Spinal cord (tissue), 10 donors: ENCODE results near the gene ALPL. TPM values are rescaled to one million over a fixed set of nuclear protein-coding genes. Genes with fewer than 3 reads are reported as not detected.
"Not testable (repeated sequence)": the region's sequence is repeated elsewhere in the genome, so short reads cannot be mapped to it uniquely, and the experiment has no call there.

Experiments used
- DNase-seq, 6 donors: peaks; one replicate each; pipeline versions ENCODE4 v3.0.0 to v3.0.0-alpha.2; 2013 to 2015; ENCODE audit warnings: low spot score in 6 of 6, low read depth in 4 of 6
- H3K27ac ChIP-seq: one replicate; pipeline ENCODE4 v1.5.1; 2013; ENCODE audit warnings: low read depth, low read length, control low read depth
- H3K27me3 ChIP-seq: one replicate; pipeline ENCODE4 v1.6.1; 2013; ENCODE audit warnings: low read length; ENCODE audit not compliant: control insufficient read depth, insufficient read depth
- H3K36me3 ChIP-seq: one replicate; pipeline ENCODE4 v1.6.1; 2013; ENCODE audit warnings: low read length; ENCODE audit not compliant: control insufficient read depth, insufficient read depth
- H3K4me1 ChIP-seq: one replicate; pipeline ENCODE4 v1.6.1; 2013; ENCODE audit warnings: low read length; ENCODE audit not compliant: control insufficient read depth, insufficient read depth
- H3K4me3 ChIP-seq: one replicate; pipeline ENCODE4 v1.5.1; 2013; ENCODE audit warnings: low read depth, low read length, control low read depth
- H3K9me3 ChIP-seq: one replicate; pipeline ENCODE4 v1.6.1; 2013; ENCODE audit warnings: low read length; ENCODE audit not compliant: control insufficient read depth, insufficient read depth
- WGBS: methylation state at CpG from one replicate; pipeline ENCODE4 v1.1.5; 2013; ENCODE audit warnings: missing lambda C conversion rate; ENCODE audit not compliant: insufficient coverage; 5-methylcytosine and 5-hydroxymethylcytosine counted together
- polyA plus RNA-seq, 2 donors: library from polyadenylated mRNA; unstranded; fragments of 120-200 nt; gene quantifications; one replicate each; pipeline ENCODE4 v1.2.1, GENCODE V29; 2013; ENCODE audit not compliant: insufficient read length in 2 of 2
- total RNA-seq, 2 donors: library from RNA; depleted of rRNA in 1 of 2; stranded (reverse); fragments of 120-200 nt in 1 of 2; fragments of >200 nt in 1 of 2; gene quantifications; one replicate each; pipeline versions ENCODE4 v1.2.3 to v1.2.4, GENCODE V29; 2013 to 2014
- donor health status: healthy.

ALPL gene
- total and polyA plus RNA-seq, 4 donors, result 10.5 to 35.7 (median 31.8) TPM

- Histone ChIP-seq H3K4me3 (no peak overlapping the region), H3K27me3 (no peaks in the 10 kb centered on the region), H3K36me3 (peaks cover 34% of the 10 kb centered on the region), H3K9me3 (no peaks in the 10 kb centered on the region), H3K4me1 (peaks cover 12% of the 10 kb centered on the region), H3K27ac (no peak overlapping the region)
- WGBS, result 60% methylated on average over 3 of the region's 8 CpGs
- no peak for DNase-seq
These were observed 56.1 kb downstream of the ALPL start for GRCh38 chr1:21565285-21565684.

GRCh38 chr1:21566361-21566760, 57.1 kb downstream of the ALPL start:
- H3K4me1 ChIP-seq, H3K27me3 ChIP-seq, H3K4me3 ChIP-seq, H3K9me3 ChIP-seq, DNase-seq, H3K27ac ChIP-seq: not testable (repeated sequence)
- peaks cover 31% of the 10 kb centered on the region for H3K36me3 ChIP-seq
- WGBS, result 96% methylated on average over 15 of the region's 15 CpGs

- no peak for DNase-seq
- H3K36me3 ChIP-seq, result peaks cover 31% of the 10 kb centered on the region
- H3K27me3 ChIP-seq, result no peaks in the 10 kb centered on the region
- H3K9me3 ChIP-seq, result no peaks in the 10 kb centered on the region
- H3K27ac ChIP-seq, result no peak overlapping the region
- peaks cover 8% of the 10 kb centered on the region for H3K4me1 ChIP-seq
- H3K4me3 ChIP-seq, result no peak overlapping the region
- WGBS, result 70% methylated on average over 21 of the region's 24 CpGs
These were observed 58.2 kb downstream of the ALPL start for GRCh38 chr1:21567241-21568005.

GRCh38 chr1:21568006-21568746, 59.0 kb downstream of the ALPL start:
- Histone ChIP-seq H3K4me3 (no peak overlapping the region), H3K4me1 (peaks cover 8% of the 10 kb centered on the region), H3K27me3 (no peaks in the 10 kb centered on the region), H3K9me3 (no peaks in the 10 kb centered on the region), H3K36me3 (peaks cover 24% of the 10 kb centered on the region), H3K27ac (no peak overlapping the region)
- no peak for DNase-seq
- 84% methylated on average over 14 of the region's 15 CpGs for WGBS

GRCh38 chr1:21568809-21569385, 59.7 kb downstream of the ALPL start:
- H3K9me3 ChIP-seq, result no peaks in the 10 kb centered on the region
- no peak overlapping the region for H3K4me3 ChIP-seq
- H3K4me1 ChIP-seq, result peaks cover 13% of the 10 kb centered on the region
- H3K36me3 ChIP-seq, result peaks cover 22% of the 10 kb centered on the region
- no peak overlapping the region for H3K27ac ChIP-seq
- no peak for DNase-seq
- H3K27me3 ChIP-seq, result no peaks in the 10 kb centered on the region
- WGBS, result 73% methylated on average over 7 of the region's 10 CpGs

GRCh38 chr1:21569820-21570527, 60.8 kb downstream of the ALPL start:
- H3K27ac ChIP-seq, result no peak overlapping the region
- H3K4me3 ChIP-seq, result no peak overlapping the region
- H3K4me1 ChIP-seq, result peaks cover 23% of the 10 kb centered on the region
- no peaks in the 10 kb centered on the region for H3K9me3 ChIP-seq
- DNase-seq, result no peak
- WGBS, result 76% methylated on average over 5 of the region's 10 CpGs
- no peaks in the 10 kb centered on the region for H3K27me3 ChIP-seq
- peaks cover 18% of the 10 kb centered on the region for H3K36me3 ChIP-seq

GRCh38 chr1:21570528-21570875, 61.3 kb downstream of the ALPL start:
- H3K36me3 ChIP-seq, result peaks cover 18% of the 10 kb centered on the region
- 85% methylated on average over 5 of the region's 5 CpGs for WGBS
- no peak overlapping the region for H3K27ac ChIP-seq
- H3K27me3 ChIP-seq, result no peaks in the 10 kb centered on the region
- peaks cover 27% of the 10 kb centered on the region for H3K4me1 ChIP-seq
- no peaks in the 10 kb centered on the region for H3K9me3 ChIP-seq
- no peak overlapping the region for H3K4me3 ChIP-seq
- no peak for DNase-seq

- Histone ChIP-seq H3K4me1 (peaks cover 27% of the 10 kb centered on the region), H3K27ac (no peak overlapping the region), H3K36me3 (peaks cover 18% of the 10 kb centered on the region), H3K4me3 (no peak overlapping the region), H3K9me3 (no peaks in the 10 kb centered on the region), H3K27me3 (no peaks in the 10 kb centered on the region)
- no peak for DNase-seq
- WGBS, result 61% methylated on average over 3 of the region's 4 CpGs
These were observed 61.7 kb downstream of the ALPL start for GRCh38 chr1:21570885-21571284.

- Histone ChIP-seq H3K27me3 (no peaks in the 10 kb centered on the region), H3K9me3 (no peaks in the 10 kb centered on the region), H3K4me1 (peaks cover 27% of the 10 kb centered on the region), H3K36me3 (peaks cover 14% of the 10 kb centered on the region), H3K27ac (no peak overlapping the region), H3K4me3 (no peak overlapping the region)
- 77% methylated on average over 3 of the region's 6 CpGs for WGBS
- peak in 2 of 6 donors; percentile 45 to 52 for DNase-seq
These were observed 63.0 kb downstream of the ALPL start for GRCh38 chr1:21572221-21572620.
